ENCODE results near the gene SNRPA.

DNA sequence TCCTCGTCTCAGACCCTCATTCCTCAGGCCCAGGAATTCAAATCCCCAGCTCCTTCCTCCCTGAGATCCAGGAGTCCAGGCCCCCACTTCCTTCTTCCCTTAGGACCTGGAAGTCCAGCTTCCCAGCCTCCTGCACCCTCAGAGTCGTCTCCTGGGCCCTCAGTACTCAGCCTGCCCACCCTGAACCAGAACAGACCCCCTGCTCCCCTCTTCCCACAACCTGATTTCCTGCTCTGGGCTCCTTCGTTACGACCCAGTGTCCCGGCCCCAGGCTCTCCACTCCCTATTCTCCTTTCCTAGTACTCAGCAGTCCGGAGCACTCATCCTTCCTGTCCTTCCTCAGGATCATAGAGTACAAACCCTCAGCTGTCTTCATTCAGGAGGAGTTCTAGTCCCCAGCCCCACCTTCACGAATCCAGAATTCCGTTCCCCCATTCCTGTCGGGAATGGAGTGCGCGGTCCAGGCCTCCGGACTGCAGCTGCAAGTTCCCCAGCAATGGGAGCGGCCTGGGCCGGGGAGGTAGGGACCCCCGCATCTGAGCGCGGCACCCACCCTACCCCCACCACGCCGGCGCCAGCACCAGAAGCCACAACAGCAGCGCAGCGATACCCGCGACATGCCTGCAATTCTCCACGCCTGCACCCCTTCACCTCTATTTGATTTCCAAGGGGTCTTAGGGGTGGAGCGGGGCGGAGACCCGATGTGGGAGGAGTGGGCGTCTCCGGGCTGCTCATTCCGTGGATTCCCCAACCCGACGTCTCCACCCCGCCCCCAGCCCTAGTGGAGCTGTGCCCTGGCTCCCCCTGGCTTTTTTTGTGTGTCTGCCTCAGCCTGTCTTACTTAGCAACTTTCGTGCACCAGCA is 60.7 kb downstream of the SNRPA start:
- TF ChIP-seq SMC3 (IDR thresholded peaks at IDR 0.05; ENCODE audit: low read depth, low read length) (no peak), GABPA (IDR thresholded peaks at IDR 0.05; ENCODE audit: low read depth) (no peak), TAF1 (IDR thresholded peaks at IDR 0.05; ENCODE audit: borderline replicate concordance, low read depth, low read length) (no peak), EP300 (IDR thresholded peaks at IDR 0.05; ENCODE audit: borderline replicate concordance in 1 of 2, low read depth in 1 of 2, low read length in 1 of 2) (no peak)
- TF ChIP-seq, protein P1, sequence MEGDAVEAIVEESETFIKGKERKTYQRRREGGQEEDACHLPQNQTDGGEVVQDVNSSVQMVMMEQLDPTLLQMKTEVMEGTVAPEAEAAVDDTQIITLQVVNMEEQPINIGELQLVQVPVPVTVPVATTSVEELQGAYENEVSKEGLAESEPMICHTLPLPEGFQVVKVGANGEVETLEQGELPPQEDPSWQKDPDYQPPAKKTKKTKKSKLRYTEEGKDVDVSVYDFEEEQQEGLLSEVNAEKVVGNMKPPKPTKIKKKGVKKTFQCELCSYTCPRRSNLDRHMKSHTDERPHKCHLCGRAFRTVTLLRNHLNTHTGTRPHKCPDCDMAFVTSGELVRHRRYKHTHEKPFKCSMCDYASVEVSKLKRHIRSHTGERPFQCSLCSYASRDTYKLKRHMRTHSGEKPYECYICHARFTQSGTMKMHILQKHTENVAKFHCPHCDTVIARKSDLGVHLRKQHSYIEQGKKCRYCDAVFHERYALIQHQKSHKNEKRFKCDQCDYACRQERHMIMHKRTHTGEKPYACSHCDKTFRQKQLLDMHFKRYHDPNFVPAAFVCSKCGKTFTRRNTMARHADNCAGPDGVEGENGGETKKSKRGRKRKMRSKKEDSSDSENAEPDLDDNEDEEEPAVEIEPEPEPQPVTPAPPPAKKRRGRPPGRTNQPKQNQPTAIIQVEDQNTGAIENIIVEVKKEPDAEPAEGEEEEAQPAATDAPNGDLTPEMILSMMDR (IDR thresholded peaks at IDR 0.05) = no peak
- TF ChIP-seq, protein P2, sequence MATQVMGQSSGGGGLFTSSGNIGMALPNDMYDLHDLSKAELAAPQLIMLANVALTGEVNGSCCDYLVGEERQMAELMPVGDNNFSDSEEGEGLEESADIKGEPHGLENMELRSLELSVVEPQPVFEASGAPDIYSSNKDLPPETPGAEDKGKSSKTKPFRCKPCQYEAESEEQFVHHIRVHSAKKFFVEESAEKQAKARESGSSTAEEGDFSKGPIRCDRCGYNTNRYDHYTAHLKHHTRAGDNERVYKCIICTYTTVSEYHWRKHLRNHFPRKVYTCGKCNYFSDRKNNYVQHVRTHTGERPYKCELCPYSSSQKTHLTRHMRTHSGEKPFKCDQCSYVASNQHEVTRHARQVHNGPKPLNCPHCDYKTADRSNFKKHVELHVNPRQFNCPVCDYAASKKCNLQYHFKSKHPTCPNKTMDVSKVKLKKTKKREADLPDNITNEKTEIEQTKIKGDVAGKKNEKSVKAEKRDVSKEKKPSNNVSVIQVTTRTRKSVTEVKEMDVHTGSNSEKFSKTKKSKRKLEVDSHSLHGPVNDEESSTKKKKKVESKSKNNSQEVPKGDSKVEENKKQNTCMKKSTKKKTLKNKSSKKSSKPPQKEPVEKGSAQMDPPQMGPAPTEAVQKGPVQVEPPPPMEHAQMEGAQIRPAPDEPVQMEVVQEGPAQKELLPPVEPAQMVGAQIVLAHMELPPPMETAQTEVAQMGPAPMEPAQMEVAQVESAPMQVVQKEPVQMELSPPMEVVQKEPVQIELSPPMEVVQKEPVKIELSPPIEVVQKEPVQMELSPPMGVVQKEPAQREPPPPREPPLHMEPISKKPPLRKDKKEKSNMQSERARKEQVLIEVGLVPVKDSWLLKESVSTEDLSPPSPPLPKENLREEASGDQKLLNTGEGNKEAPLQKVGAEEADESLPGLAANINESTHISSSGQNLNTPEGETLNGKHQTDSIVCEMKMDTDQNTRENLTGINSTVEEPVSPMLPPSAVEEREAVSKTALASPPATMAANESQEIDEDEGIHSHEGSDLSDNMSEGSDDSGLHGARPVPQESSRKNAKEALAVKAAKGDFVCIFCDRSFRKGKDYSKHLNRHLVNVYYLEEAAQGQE (IDR thresholded peaks at IDR 0.05; ENCODE audit: low read depth, low read length) = no peak
